Karpas-422 (cell line): Measurements from ENCODE around the gene FADS2. TPM values are rescaled to one million over a fixed set of nuclear protein-coding genes. Genes with fewer than 3 reads are reported as not detected.

ENCODE experiments used
- DNase-seq: peaks from one replicate; pipeline ENCODE4 v3.0.0-alpha.2; 2015
- H2AFZ ChIP-seq: fragments of 200-600 bp; sonication (generic); 2 replicates; pipeline ENCODE4 v1.6.1; 2014; ENCODE audit warnings: antibody characterized with exemption, low read length, mixed read lengths
- H3K27ac ChIP-seq: fragments of 200-600 bp; sonication (generic); 2 replicates; pipeline ENCODE4 v1.5.1; 2014; ENCODE audit warnings: mild to moderate bottlenecking, low read length, moderate library complexity
- H3K27me3 ChIP-seq: fragments of 200-600 bp; sonication (generic); 2 replicates; pipeline ENCODE4 v1.6.1; 2014; ENCODE audit warnings: low read length, mixed read lengths
- H3K36me3 ChIP-seq: fragments of 200-600 bp; sonication (generic); 2 replicates; pipeline ENCODE4 v1.6.1; 2014; ENCODE audit warnings: low read length, mixed read lengths; ENCODE audit not compliant: insufficient read depth
- H3K4me1 ChIP-seq: fragments of 200-600 bp; sonication (generic); 2 replicates; pipeline ENCODE4 v1.6.1; 2014; ENCODE audit warnings: mild to moderate bottlenecking, low read length, mixed read lengths
- H3K4me2 ChIP-seq: fragments of 200-600 bp; sonication (generic); 2 replicates; pipeline ENCODE4 v1.6.1; 2014; ENCODE audit warnings: low read length, low read depth, mild to moderate bottlenecking; ENCODE audit not compliant: poor library complexity, severe bottlenecking
- H3K4me3 ChIP-seq: fragments of 200-600 bp; sonication (generic); 2 replicates; pipeline ENCODE4 v1.5.1; 2014; ENCODE audit warnings: mild to moderate bottlenecking, antibody characterized with exemption, low read length, mixed read lengths
- H3K79me2 ChIP-seq: fragments of 200-600 bp; sonication (generic); 2 replicates; pipeline ENCODE4 v1.6.1; 2014; ENCODE audit warnings: mild to moderate bottlenecking, low read length, mixed read lengths
- H3K9ac ChIP-seq: fragments of 200-600 bp; sonication (generic); 2 replicates; pipeline ENCODE4 v1.6.0; 2014; ENCODE audit warnings: low read length
- H3K9me2 ChIP-seq: fragments of 200-600 bp; sonication (generic), shearing (Covaris generic); replicated peaks from 2 replicates; pipeline ENCODE4 v1.6.0; 2014; ENCODE audit warnings: mild to moderate bottlenecking, low read length, moderate library complexity; ENCODE audit not compliant: insufficient read depth
- H3K9me3 ChIP-seq: fragments of 300-700, 200-600 bp; sonication (generic); 2 replicates; pipeline ENCODE4 v1.6.1; 2014; ENCODE audit warnings: low read length, mixed read lengths
- H4K20me1 ChIP-seq: fragments of 200-600 bp; sonication (generic); 2 replicates; pipeline ENCODE4 v1.6.1; 2014; ENCODE audit warnings: mild to moderate bottlenecking, antibody characterized with exemption, low read length, low read depth; ENCODE audit not compliant: insufficient read depth
- total RNA-seq: library from RNA; depleted of rRNA; stranded (reverse); fragments of >200 nt; shearing (Covaris generic); gene quantifications from 2 replicates; pipeline ENCODE4 v1.2.3, GENCODE V29; 2014; ENCODE audit warnings: low replicate concordance

Gene FADS2
- total RNA-seq, 1 experiment from 2014 or later, result 75.7 TPM

DNA sequence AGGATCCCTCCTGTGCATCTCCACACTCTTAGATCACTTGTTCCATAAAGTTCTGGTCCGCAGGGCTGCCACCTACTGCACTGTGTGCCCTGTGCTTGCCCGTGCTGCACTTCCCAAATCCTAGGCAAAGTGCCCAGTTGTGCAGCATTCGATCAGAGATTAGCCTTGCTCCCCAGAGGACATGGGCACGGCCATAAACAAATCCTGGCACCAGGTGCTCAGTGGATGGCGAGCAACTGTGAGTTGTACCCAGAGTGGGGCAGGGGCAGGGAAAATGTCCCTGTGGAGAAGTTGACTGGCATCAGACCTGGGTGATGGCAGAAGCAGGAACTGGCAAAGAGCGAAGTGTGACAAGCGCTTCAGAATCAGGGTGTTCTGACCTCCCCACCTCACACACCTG is 4.7 kb downstream of the FADS2 start:
- H3K9ac ChIP-seq, result peak overlapping the region; percentile 97
- peaks cover 65% of the 10 kb centered on the region for H3K4me1 ChIP-seq

DNA sequence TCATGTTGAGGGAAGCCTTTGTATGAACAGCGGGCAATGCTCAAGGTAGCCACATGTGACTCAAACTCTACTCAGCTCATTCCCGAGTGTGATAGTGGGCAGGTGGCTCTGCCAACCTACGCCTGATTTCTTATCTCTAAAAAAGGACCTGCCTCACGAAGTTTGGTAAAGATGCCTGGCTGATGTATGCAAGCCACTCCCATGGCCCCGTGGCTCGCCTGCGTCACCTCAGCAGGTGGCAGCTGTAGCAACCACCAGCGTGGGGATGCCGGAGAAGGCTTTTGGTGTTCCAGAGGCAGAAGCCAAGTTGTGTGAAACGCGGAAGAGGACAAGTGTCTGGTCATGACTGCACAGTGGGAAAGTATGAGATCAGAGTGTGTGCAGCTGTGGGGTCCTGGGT is 5.4 kb downstream of the FADS2 start:
- no peaks in the 10 kb centered on the region; the same call in 1 of the 2 replicates for H4K20me1 ChIP-seq
- peaks cover 44% of the 10 kb centered on the region for H3K79me2 ChIP-seq
- no peaks in the 10 kb centered on the region for H3K27me3 ChIP-seq
- no peaks in the 10 kb centered on the region for H3K9me3 ChIP-seq
- H3K9ac ChIP-seq, result peak overlapping the region; percentile 97
- DNase-seq, result peak; percentile 71
- peak overlapping the region; percentile 80 for H3K4me2 ChIP-seq
- peaks cover 4% of the 10 kb centered on the region; the same call in 1 of the 2 replicates for H3K36me3 ChIP-seq
- no peaks in the 10 kb centered on the region for H3K9me2 ChIP-seq
- no peak overlapping the region for H2AFZ ChIP-seq
- H3K4me1 ChIP-seq, result peaks cover 65% of the 10 kb centered on the region
- peak overlapping the region; percentile 75; the same call in 1 of the 2 replicates for H3K4me3 ChIP-seq
- H3K27ac ChIP-seq, result peak overlapping the region; percentile 97

More for the DNA sequence above, 4.7 kb downstream of the FADS2 start:
- no peaks in the 10 kb centered on the region for H3K9me2 ChIP-seq
- no peaks in the 10 kb centered on the region; the same call in 1 of the 2 replicates for H4K20me1 ChIP-seq
- H3K27me3 ChIP-seq, result no peaks in the 10 kb centered on the region
- peak overlapping the region; percentile 97 for H3K27ac ChIP-seq
- no peak overlapping the region for H2AFZ ChIP-seq
- H3K4me3 ChIP-seq, result peak overlapping the region; percentile 75
- H3K4me2 ChIP-seq, result peak overlapping the region; percentile 80
- peaks cover 4% of the 10 kb centered on the region; the same call in 1 of the 2 replicates for H3K36me3 ChIP-seq
- peaks cover 48% of the 10 kb centered on the region for H3K79me2 ChIP-seq
- H3K9me3 ChIP-seq, result no peaks in the 10 kb centered on the region
- DNase-seq, result no peak

DNA sequence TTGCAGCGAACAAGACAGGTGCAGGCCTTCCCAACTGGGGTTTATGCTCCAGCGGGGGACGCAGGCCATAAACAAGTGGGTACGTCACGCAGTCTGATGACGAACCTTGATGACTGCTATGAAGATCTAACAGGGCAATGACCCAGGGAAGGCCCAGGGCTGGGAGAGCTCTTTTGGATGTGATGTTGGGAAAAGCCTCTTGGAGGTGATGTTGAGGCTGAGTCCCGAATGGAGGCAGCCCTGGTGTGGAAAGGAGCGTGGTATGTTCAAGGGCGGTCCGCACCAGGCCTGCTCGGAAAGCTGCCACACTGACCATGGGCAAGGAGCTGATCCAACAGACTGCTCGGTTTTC is 5.8 kb downstream of the FADS2 start:
- Histone ChIP-seq H3K4me3 (peak overlapping the region; percentile 75; the same call in 1 of the 2 replicates), H3K4me1 (peaks cover 65% of the 10 kb centered on the region), H3K4me2 (peak overlapping the region; percentile 80), H3K9me3 (no peaks in the 10 kb centered on the region), H3K36me3 (peaks cover 4% of the 10 kb centered on the region; the same call in 1 of the 2 replicates), H3K27me3 (no peaks in the 10 kb centered on the region), H3K27ac (peak overlapping the region; percentile 97), H4K20me1 (no peaks in the 10 kb centered on the region; the same call in 1 of the 2 replicates), H3K79me2 (peaks cover 39% of the 10 kb centered on the region), H3K9ac (peak overlapping the region; percentile 97), H2AFZ (no peak overlapping the region), H3K9me2 (no peaks in the 10 kb centered on the region)
- DNase-seq, result no peak

DNA sequence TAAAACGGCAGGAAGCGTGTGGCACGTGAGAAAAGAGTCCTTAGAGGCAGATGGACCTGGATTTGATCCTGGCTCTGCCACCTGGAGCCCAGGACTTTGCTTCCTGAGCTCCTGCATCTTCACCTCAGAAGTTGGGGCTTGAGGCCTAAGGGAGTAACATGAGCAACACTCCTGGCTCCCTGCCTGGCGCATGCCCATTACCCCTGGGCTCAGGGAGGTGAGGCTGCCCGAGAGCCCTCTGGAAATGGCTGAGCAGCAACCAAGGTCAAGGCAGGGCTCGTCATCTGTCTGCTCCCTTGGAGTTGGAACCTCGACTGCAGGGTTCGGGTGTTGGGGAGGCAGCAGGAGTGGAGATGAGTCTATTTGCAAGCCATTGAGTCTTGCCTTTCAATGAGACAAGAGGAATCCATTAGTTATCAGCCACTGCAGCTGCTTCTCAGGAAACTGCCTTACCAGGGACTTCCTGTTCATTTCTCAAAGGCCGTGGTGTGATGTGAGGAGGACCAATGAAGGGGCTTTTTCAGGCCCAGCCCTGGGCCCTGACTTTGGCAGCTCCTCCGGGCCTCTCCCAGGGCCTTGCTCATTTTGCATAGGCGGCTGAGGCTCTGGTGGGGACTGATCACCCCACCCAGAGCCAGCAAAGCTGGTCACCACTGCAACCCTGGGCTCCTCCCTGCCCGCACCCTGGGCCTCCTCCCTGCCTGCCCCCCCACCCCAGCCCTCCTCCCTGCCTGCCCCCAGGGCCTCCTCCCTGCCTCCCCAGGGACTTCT is 6.4 kb downstream of the FADS2 start:
- H3K4me1 ChIP-seq, result peaks cover 63% of the 10 kb centered on the region
- H3K27ac ChIP-seq, result peak overlapping the region; percentile 97
- H3K36me3 ChIP-seq, result peaks cover 4% of the 10 kb centered on the region; the same call in 1 of the 2 replicates
- H2AFZ ChIP-seq, result no peak overlapping the region; the same call in 1 of the 2 replicates
- peak overlapping the region; percentile 97 for H3K9ac ChIP-seq
- peak overlapping the region; percentile 80 for H3K4me2 ChIP-seq
- peak; percentile 93 for DNase-seq
- no peaks in the 10 kb centered on the region for H3K27me3 ChIP-seq
- peak overlapping the region; percentile 75; the same call in 1 of the 2 replicates for H3K4me3 ChIP-seq
- no peaks in the 10 kb centered on the region for H3K9me2 ChIP-seq
- H3K9me3 ChIP-seq, result no peaks in the 10 kb centered on the region
- H3K79me2 ChIP-seq, result peaks cover 34% of the 10 kb centered on the region
- H4K20me1 ChIP-seq, result no peaks in the 10 kb centered on the region; the same call in 1 of the 2 replicates

DNA sequence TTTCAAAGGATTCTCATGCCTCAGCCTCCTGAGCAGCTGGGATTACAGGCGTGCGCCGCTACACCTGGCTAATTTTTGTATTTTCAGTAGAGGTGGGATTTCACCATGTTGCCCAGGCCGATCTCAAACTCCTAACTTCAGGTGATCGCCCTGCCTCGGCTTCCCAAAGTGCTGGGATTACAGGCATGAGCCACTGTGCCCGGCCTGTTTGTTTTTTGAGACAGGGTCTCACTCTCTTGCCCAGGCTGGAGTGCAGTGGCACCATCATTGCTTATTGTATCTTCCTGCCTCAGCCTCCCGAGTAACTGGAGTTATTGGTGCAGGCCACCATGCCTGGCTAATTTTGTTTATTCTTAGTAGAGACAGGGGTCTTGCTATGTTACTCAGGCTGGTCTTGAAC is 8.1 kb downstream of the FADS2 start:
- no peak overlapping the region for H2AFZ ChIP-seq
- peaks cover 46% of the 10 kb centered on the region for H3K4me1 ChIP-seq
- H3K4me3 ChIP-seq, result no peak overlapping the region
- no peak overlapping the region for H3K9ac ChIP-seq
- no peaks in the 10 kb centered on the region; the same call in 1 of the 2 replicates for H4K20me1 ChIP-seq
- no peaks in the 10 kb centered on the region for H3K9me2 ChIP-seq
- H3K4me2 ChIP-seq, result no peak overlapping the region
- H3K79me2 ChIP-seq, result peaks cover 16% of the 10 kb centered on the region
- H3K27me3 ChIP-seq, result no peaks in the 10 kb centered on the region
- H3K36me3 ChIP-seq, result peaks cover 8% of the 10 kb centered on the region; the same call in 1 of the 2 replicates
- no peak for DNase-seq
- no peaks in the 10 kb centered on the region for H3K9me3 ChIP-seq
- H3K27ac ChIP-seq, result peak overlapping the region; percentile 97

DNA sequence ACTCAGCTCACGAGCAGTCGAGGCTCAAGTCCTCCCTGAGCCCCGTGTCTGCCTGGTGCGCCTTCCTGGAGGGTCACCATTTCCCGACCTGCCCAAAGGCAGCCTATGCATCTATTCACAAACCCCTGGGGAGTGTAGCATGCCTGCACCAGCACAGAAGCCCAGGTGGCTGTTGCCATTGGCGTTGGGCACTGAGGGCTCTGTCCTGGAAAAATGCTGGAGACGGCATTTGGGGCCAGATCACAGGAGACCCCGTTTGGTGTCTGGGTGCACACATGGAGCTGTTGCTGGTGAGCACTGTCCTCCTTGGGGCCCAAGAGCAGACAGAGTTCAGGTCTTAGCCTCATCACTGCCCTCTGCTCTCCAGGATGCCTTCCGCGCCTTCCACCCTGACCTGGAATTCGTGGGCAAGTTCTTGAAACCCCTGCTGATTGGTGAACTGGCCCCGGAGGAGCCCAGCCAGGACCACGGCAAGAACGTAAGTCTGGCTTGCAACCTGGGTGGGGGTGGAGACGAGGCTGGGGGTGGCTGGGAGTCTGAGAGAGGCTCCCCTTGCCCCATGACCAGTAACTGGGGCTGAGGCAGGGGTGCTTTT is 9.4 kb downstream of the FADS2 start:
- peaks cover 33% of the 10 kb centered on the region for H3K4me1 ChIP-seq
- H4K20me1 ChIP-seq, result no peaks in the 10 kb centered on the region; the same call in 1 of the 2 replicates
- no peak overlapping the region for H3K4me2 ChIP-seq
- H3K27me3 ChIP-seq, result no peaks in the 10 kb centered on the region
- H3K9me2 ChIP-seq, result no peaks in the 10 kb centered on the region
- no peak overlapping the region for H2AFZ ChIP-seq
- no peak overlapping the region for H3K27ac ChIP-seq
- H3K79me2 ChIP-seq, result peaks cover 16% of the 10 kb centered on the region
- no peaks in the 10 kb centered on the region for H3K9me3 ChIP-seq
- peaks cover 8% of the 10 kb centered on the region; the same call in 1 of the 2 replicates for H3K36me3 ChIP-seq
- no peak for DNase-seq
- no peak overlapping the region for H3K4me3 ChIP-seq
- no peak overlapping the region for H3K9ac ChIP-seq

DNA sequence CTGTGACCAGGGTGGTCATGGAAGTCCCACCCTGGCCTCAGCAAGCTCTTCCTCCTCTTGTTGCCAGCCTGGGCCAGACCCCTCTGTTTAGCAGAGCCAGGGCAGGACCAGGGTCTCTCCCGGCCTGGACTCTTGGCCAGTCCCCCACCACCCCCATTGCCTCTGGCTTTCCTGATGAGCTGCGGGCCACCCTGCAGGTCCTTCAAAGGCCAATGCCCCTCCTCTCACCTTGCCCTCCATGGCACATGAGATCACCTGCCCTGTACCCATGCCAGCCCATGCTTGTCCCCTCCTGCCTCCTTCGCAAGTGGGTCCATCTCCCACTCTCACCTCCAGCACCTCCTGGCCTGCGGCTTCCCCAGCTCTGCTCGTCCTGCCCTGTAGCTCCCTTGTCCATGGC is 10.4 kb downstream of the FADS2 start:
- H3K9ac ChIP-seq, result no peak overlapping the region
- no peak for DNase-seq

DNA sequence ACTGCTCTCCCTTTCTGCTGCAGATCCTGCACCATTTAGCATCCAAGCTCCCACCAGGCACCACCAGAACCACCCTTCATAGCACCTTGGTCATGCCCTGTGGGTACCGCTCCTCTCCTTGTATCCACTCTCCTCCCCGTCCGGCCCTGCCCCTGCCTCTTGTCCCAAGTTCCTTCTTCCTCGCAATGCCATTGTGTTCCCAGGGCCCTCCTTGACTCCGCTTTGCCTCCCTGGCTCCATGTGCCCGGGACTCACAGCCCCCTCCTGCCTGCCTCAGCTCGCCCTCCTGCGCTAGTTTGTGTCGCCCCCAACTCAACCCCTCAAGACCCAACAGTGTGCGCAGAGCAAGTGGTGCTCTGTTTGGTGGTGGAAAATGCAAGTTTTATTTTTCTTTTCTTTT is 10.8 kb downstream of the FADS2 start:
- no peak overlapping the region for H3K4me2 ChIP-seq
- H3K36me3 ChIP-seq, result peaks cover 8% of the 10 kb centered on the region; the same call in 1 of the 2 replicates
- H3K9me3 ChIP-seq, result no peaks in the 10 kb centered on the region
- H3K27me3 ChIP-seq, result no peaks in the 10 kb centered on the region
- H3K4me3 ChIP-seq, result no peak overlapping the region
- H3K79me2 ChIP-seq, result peaks cover 16% of the 10 kb centered on the region
- peaks cover 19% of the 10 kb centered on the region for H3K4me1 ChIP-seq
- no peak overlapping the region for H3K27ac ChIP-seq
- no peak overlapping the region for H2AFZ ChIP-seq
- H3K9me2 ChIP-seq, result no peaks in the 10 kb centered on the region
- H3K9ac ChIP-seq, result no peak overlapping the region
- no peak for DNase-seq
- H4K20me1 ChIP-seq, result no peaks in the 10 kb centered on the region

More for the DNA sequence above, 10.4 kb downstream of the FADS2 start:
- Histone ChIP-seq H3K9me3 (no peaks in the 10 kb centered on the region), H2AFZ (no peak overlapping the region), H3K4me1 (peaks cover 23% of the 10 kb centered on the region), H3K79me2 (peaks cover 16% of the 10 kb centered on the region), H3K4me2 (no peak overlapping the region), H3K4me3 (no peak overlapping the region), H4K20me1 (no peaks in the 10 kb centered on the region), H3K27me3 (no peaks in the 10 kb centered on the region), H3K27ac (no peak overlapping the region), H3K9me2 (no peaks in the 10 kb centered on the region), H3K36me3 (peaks cover 8% of the 10 kb centered on the region; the same call in 1 of the 2 replicates)
